HUES64 (cell line): Measurements from ENCODE around the gene NKD1. TPM values are rescaled to one million over a fixed set of nuclear protein-coding genes. Genes with fewer than 3 reads are reported as not detected.
"Not testable (repeated sequence)": the region's sequence is repeated elsewhere in the genome, so short reads cannot be mapped to it uniquely, and the experiment has no call there.

ENCODE experiments used
- H3K27ac ChIP-seq: 2 replicates; pipeline ENCODE4 v1.7.0; 2013; ENCODE audit warnings: low read depth, low read length, inconsistent platforms
- H3K27me3 ChIP-seq: 2 replicates; pipeline ENCODE4 v1.6.1; 2013; ENCODE audit warnings: mild to moderate bottlenecking, low read length; ENCODE audit not compliant: insufficient read depth
- H3K36me3 ChIP-seq: 2 replicates; pipeline ENCODE4 v1.6.1; 2013; ENCODE audit warnings: mild to moderate bottlenecking, low read length; ENCODE audit not compliant: insufficient read depth
- H3K4me1 ChIP-seq: 2 replicates; pipeline ENCODE4 v1.6.1; 2013; ENCODE audit warnings: mild to moderate bottlenecking, low read length, moderate library complexity; ENCODE audit not compliant: insufficient read depth
- H3K4me3 ChIP-seq: 2 replicates; pipeline ENCODE4 v1.5.1; 2013; ENCODE audit warnings: mild to moderate bottlenecking, low read length, moderate library complexity
- H3K9ac ChIP-seq: 2 replicates; pipeline ENCODE4 v1.6.1; 2013; ENCODE audit warnings: mild to moderate bottlenecking, low read depth, low read length
- H3K9me3 ChIP-seq: 2 replicates; pipeline ENCODE4 v1.6.1; 2013; ENCODE audit warnings: low read depth, low read length; ENCODE audit not compliant: insufficient read depth
- WGBS: fragments of 150-250, 120-280 bp; methylation state at CpG from one replicate; pipeline ENCODE4 v1.1.7; 2013; ENCODE audit warnings: missing lambda C conversion rate; 5-methylcytosine and 5-hydroxymethylcytosine counted together
- polyA plus RNA-seq, 2 experiments: library from polyadenylated mRNA; stranded (reverse); fragments of 50-300 nt; gene quantifications; one replicate each; pipeline ENCODE4 v1.2.3, GENCODE V29; 2013

The NKD1 gene
- polyA plus RNA-seq (2013, experiment 1 of 2): 5.2 TPM
- 4.7 TPM for polyA plus RNA-seq (2013, experiment 2 of 2)

DNA sequence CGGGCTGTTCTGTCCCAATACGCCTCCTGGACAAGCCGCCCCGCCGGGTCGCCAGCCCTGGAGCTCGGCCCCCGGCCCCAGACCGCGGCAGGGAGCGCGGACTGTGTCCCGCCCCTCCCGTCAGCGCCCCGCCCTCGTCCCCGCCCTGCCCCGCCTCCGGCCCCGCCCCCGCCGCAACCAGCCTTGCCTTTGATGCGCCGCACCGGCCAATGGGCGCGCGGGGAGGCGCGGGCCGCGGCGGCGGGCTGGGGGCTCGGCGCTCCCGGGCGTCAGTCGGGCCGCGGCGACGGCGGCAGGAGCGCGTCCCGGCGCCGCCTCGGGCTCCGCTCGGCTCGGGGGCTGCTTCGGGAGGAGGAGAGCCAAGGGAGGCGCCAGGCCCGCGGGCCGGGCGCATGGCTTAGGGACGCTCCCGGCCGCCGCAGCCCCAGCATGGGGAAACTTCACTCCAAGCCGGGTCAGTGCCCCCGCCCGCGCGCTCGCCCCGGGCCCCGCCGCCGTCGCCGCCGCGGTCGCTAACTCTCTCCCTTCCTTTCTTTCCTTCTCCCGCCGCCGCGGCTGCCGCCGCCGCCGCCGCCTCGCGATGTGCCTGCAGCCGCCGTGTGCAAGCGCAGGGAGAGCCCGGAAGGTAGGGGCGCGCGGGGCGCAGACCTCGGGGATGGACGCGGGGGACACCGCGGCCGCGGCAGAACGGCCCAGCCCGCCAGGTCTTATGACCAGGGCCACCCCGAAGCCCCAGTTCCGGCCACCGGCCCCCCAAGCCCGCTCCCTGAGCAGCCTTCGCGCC is at the start of gene NKD1:
NKD1 (plus strand) TSS at position 272 of the 784 bp plus-strand sequence; CDS start at position 430, 158 bp downstream.
- Histone ChIP-seq H3K9me3 (no peaks in the 10 kb centered on the region), H3K4me1 (peaks cover 6% of the 10 kb centered on the region; the same call in 1 of the 2 replicates), H3K36me3 (no peaks in the 10 kb centered on the region), H3K9ac (peak within 1 kb of the TSS; percentile 50; the same call in 1 of the 2 replicates), H3K27ac (no peak within 1 kb of the TSS), H3K4me3 (peak within 1 kb of the TSS; percentile 66), H3K27me3 (peaks cover 44% of the 10 kb centered on the region)
- under 1% methylated on average over 113 of the region's 113 CpGs for WGBS

- Histone ChIP-seq H3K27me3 (no peaks in the 10 kb centered on the region), H3K4me1 (peaks cover 6% of the 10 kb centered on the region), H3K9ac (no peak overlapping the region), H3K9me3 (no peaks in the 10 kb centered on the region), H3K4me3 (no peak overlapping the region), H3K36me3 (no peaks in the 10 kb centered on the region), H3K27ac (no peak overlapping the region)
- WGBS: 71% methylated on average over 12 of the region's 12 CpGs
These were observed 49.6 kb upstream of the NKD1 start for GRCh38 chr16:50498431-50499155.

DNA sequence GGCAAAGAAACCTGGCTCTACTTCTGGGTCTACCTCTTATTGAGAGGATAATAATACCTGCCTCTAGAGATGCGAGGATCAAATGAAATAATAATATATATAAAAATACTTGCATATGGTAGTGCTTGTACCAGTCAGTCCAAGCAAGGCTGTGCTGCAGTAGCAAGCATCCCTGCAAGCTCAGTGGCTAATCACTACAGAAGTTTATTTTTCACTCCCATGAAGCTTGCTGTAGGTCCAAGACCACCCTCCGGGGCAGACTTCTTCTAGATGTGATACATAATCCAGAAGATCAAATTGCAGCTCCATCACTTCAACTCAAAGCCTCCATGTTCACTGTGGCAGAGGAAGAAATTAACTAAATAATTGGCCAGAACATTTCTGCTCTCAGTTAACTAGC is 48.9 kb upstream of the NKD1 start:
- no peaks in the 10 kb centered on the region for H3K27me3 ChIP-seq
- WGBS: 90% methylated on average over 1 of the region's 2 CpGs

GRCh38 chr16:50500171-50500874 is 47.9 kb upstream of the NKD1 start:
- Histone ChIP-seq H3K4me1 (peaks cover 11% of the 10 kb centered on the region), H3K9ac (no peak overlapping the region), H3K9me3 (no peaks in the 10 kb centered on the region), H3K27ac (no peak overlapping the region), H3K27me3 (no peaks in the 10 kb centered on the region), H3K36me3 (no peaks in the 10 kb centered on the region), H3K4me3 (no peak overlapping the region)
- WGBS: 95% methylated on average over 7 of the region's 7 CpGs

More for the DNA sequence above, 48.9 kb upstream of the NKD1 start:
- no peaks in the 10 kb centered on the region for H3K36me3 ChIP-seq
- H3K4me1 ChIP-seq: peaks cover 6% of the 10 kb centered on the region
- no peak overlapping the region for H3K9ac ChIP-seq
- H3K27ac ChIP-seq: no peak overlapping the region
- no peaks in the 10 kb centered on the region for H3K9me3 ChIP-seq
- no peak overlapping the region for H3K4me3 ChIP-seq

DNA sequence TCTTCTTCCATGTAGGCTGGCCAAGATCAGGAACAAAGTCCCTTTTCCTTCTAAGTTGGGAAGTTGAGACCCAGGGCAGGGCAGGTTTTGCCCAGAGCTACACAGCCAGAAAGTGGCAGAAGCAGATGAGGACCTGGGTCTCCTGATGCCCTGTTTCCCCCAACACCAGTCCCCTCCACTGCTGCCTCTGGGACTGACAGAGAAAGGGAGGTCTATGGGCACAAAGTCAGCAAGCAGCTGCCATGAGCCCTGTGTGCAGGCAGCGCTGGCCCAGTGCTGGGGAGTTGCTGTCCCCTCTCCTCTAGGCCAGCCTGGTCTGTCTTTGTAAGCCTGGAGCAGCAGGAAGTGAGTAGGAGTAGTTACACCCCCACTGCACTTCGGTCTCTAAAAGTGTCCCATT is 46.9 kb upstream of the NKD1 start:
- Histone ChIP-seq H3K27ac (no peak overlapping the region), H3K36me3 (no peaks in the 10 kb centered on the region), H3K27me3 (no peaks in the 10 kb centered on the region), H3K9me3 (no peaks in the 10 kb centered on the region), H3K4me1 (peaks cover 18% of the 10 kb centered on the region), H3K9ac (no peak overlapping the region), H3K4me3 (no peak overlapping the region)
- 90% methylated on average over 2 of the region's 2 CpGs for WGBS

DNA sequence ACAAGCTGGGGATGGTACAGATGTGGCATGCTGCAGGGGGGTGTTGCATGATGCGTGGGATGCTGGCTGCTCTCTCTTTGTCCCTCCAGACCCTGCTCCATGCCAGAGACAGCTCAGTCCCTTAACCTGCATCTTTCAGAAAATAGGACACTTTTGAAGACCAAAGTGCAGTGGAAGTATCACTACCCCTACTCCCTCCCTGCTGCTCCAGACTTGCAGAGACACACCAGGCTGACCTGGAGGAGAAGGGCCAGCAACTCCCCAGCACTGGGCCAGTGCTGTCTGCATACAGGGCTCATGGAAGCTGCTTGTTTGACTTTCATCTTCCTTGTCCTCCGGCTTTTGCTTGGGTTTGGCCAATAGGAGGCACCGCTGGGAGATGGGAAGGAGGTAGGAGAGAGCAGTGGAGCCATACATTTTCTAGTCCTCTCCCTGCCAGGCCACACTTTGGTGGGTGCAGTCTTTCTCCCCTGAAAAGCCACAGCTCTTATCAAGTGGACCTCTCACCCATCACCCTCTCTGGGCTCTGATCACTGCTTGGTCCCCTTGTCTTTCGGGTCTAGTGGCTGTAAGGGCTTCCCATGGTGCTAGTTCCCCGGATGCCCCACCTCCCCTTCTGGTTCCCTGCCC is 46.1 kb upstream of the NKD1 start:
- Histone ChIP-seq H3K9me3 (no peaks in the 10 kb centered on the region), H3K27me3 (no peaks in the 10 kb centered on the region), H3K9ac (no peak overlapping the region), H3K4me3 (no peak overlapping the region), H3K4me1 (peaks cover 18% of the 10 kb centered on the region), H3K27ac (no peak overlapping the region), H3K36me3 (no peaks in the 10 kb centered on the region)
- 96% methylated on average over 5 of the region's 5 CpGs for WGBS

GRCh38 chr16:50502616-50503011 is 45.6 kb upstream of the NKD1 start:
- H3K36me3 ChIP-seq: no peaks in the 10 kb centered on the region
- H3K4me3 ChIP-seq: no peak overlapping the region
- H3K27me3 ChIP-seq: no peaks in the 10 kb centered on the region
- H3K9me3 ChIP-seq: no peaks in the 10 kb centered on the region
- H3K4me1 ChIP-seq: peaks cover 18% of the 10 kb centered on the region
- 93% methylated on average over 10 of the region's 10 CpGs for WGBS
- H3K9ac ChIP-seq: no peak overlapping the region
- H3K27ac ChIP-seq: no peak overlapping the region

DNA sequence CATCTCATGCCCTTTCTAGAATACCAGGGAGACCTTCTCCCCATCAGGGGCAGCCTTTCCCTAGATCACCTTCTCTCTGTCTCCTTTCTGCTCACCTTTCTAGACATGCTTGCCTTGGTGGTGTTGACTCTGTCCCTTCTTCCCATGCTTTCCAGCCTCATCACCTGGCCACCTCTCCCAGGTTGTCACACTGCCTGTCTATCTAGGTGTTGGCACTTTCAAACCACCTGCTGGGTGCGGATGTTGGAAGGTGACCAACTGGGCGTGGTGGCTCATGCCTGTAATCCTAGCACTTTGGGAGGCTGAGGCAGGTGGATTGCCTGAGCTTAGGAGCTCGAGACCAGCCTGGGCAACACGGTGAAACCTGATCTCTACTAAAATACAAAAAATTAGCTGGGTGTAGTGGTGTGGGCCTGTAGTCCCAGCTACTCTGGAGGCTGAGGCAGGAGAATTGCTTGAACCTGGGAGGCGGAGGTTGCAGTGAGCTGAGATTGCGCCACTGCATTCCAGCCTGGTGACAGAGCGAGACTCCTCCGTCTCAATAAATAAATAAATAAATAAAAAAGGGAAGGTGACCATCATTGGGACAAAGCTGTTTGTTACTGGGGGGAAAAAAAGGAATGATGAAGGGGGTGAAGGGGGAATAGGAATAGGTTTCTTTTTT is 44.2 kb upstream of the NKD1 start:
- H3K27me3 ChIP-seq, H3K36me3 ChIP-seq, H3K27ac ChIP-seq, H3K9ac ChIP-seq, H3K9me3 ChIP-seq, H3K4me3 ChIP-seq: not testable (repeated sequence)
- H3K4me1 ChIP-seq: peaks cover 12% of the 10 kb centered on the region
- WGBS: 91% methylated on average over 5 of the region's 8 CpGs

DNA sequence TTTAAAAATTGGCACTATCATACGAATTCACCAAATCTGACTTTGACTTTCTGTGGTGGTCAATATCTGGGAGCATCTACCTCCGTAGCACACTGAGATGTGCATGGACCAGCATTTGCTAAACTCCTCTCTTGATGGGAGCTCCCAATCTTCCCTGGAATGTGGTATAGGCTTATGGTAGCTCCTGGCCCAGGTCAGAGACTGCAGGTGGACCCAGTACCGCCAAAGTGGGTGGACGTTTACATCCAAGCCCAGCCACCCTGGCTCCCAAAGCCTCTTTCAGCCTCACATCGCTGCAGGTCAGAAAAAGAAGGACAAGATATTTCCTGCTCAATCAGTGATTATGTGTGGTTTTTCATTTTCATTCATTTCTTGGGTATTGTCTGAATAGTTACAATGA is 43.1 kb upstream of the NKD1 start:
- Histone ChIP-seq H3K4me1 (peaks cover 12% of the 10 kb centered on the region), H3K9me3 (no peaks in the 10 kb centered on the region), H3K27ac (no peak overlapping the region), H3K4me3 (no peak overlapping the region), H3K9ac (no peak overlapping the region), H3K36me3 (no peaks in the 10 kb centered on the region), H3K27me3 (no peaks in the 10 kb centered on the region)
- WGBS: 95% methylated on average over 5 of the region's 5 CpGs

GRCh38 chr16:50505714-50506542 is 42.3 kb upstream of the NKD1 start:
- H3K4me3 ChIP-seq: no peak overlapping the region
- WGBS: 64% methylated on average over 13 of the region's 13 CpGs

More at GRCh38 chr16:50505714-50506542, 42.3 kb upstream of the NKD1 start:
- no peaks in the 10 kb centered on the region for H3K9me3 ChIP-seq
- H3K27ac ChIP-seq: no peak overlapping the region
- no peaks in the 10 kb centered on the region for H3K36me3 ChIP-seq
- H3K27me3 ChIP-seq: no peaks in the 10 kb centered on the region
- no peak overlapping the region for H3K9ac ChIP-seq
- H3K4me1 ChIP-seq: peaks cover 12% of the 10 kb centered on the region
